Spleen (tissue), 7 donors: Measurements from ENCODE around the gene ADD2.

ENCODE experiments used
- CTCF ChIP-seq, 11 experiments: fragments of 200-600 bp in 7 of 11; fragments of 450-650 bp in 4 of 11; sonication (generic) in 4 of 11; IDR thresholded peaks in 8 of 11; conservative IDR thresholded peaks in 3 of 11; 1 replicate in 7 of 11; 2 replicates in 4 of 11; pipeline versions ENCODE4 v1.4.0 to v1.8.0; 2016 to 2021; ENCODE audit warnings: antibody characterized with exemption in 11 of 11, inconsistent platforms in 4 of 11, mild to moderate bottlenecking in 1 of 11
- POLR2A ChIP-seq, 3 donors: fragments of 450-650 bp; IDR thresholded peaks; one replicate each; pipeline ENCODE4 v1.5.1; 2017; ENCODE audit warnings: antibody characterized with exemption in 3 of 3, mild to moderate bottlenecking in 1 of 3
- POLR2AphosphoS5 ChIP-seq, 3 donors: sonication (generic); formaldehyde crosslinking; IDR thresholded peaks; one replicate each; pipeline ENCODE4 v1.5.1; 2017; ENCODE audit warnings: antibody characterized with exemption in 3 of 3
- donor health status: DM: no; HTN: no; CAD: no; lungs with moderate emphysema.
- donor health status: DM: no; HTN: no; CAD: no.
- donor health status: DM: no; HTN: no; CAD: no.

GRCh38 chr2:70633508-70633907, 134.5 kb downstream of the ADD2 start:
- no peak for TF ChIP-seq POLR2A (IDR thresholded peaks at IDR 0.05)
- no peak for TF ChIP-seq CTCF (IDR thresholded peaks at IDR 0.05 in 8 of 11, conservative IDR thresholded peaks at IDR 0.05 in 3 of 11)
- no peak for TF ChIP-seq POLR2AphosphoS5 (IDR thresholded peaks at IDR 0.05)
